PC-3 (cell line): ENCODE measurements around the gene SNED1.

Source experiments
- CTCF ChIP-seq: fragments of 300-600 bp; sonication (generic); conservative IDR thresholded peaks from 2 replicates; pipeline ENCODE4 v1.5.1; 2017; ENCODE audit warnings: antibody characterized with exemption, low read depth, mild to moderate bottlenecking, low read length
- EZH2 ChIP-seq: fragments of 300-600 bp; sonication (generic); IDR thresholded peaks from one replicate; pipeline ENCODE4 v1.6.1; 2017; ENCODE audit warnings: antibody characterized with exemption, mild to moderate bottlenecking, low read length; ENCODE audit not compliant: unreplicated experiment
- EZH2phosphoT487 ChIP-seq: fragments of 300-600 bp; sonication (generic); IDR thresholded peaks from 2 replicates; pipeline ENCODE4 v1.6.1; 2018; ENCODE audit warnings: mild to moderate bottlenecking, antibody characterized with exemption, low read length, borderline replicate concordance

- TF ChIP-seq CTCF (no peak), EZH2 (no peak), EZH2phosphoT487 (no peak)
Measured at GRCh38 chr2:240970816-240971215, 27.6 kb upstream of the SNED1 start.
